OCI-LY1 (cell line): ENCODE data around the gene F7.

Source experiments
- CTCF ChIP-seq: fragments of 200-600 bp; sonication (generic), shearing (Covaris generic); IDR thresholded peaks from 2 replicates; pipeline ENCODE4 v1.5.1; 2017; ENCODE audit warnings: mild to moderate bottlenecking, antibody characterized with exemption, low read length, moderate library complexity, mixed read lengths
- EZH2 ChIP-seq: fragments of 200-600 bp; sonication (generic), shearing (Covaris generic); IDR thresholded peaks from 2 replicates; pipeline ENCODE4 v1.8.0; 2017; ENCODE audit warnings: borderline replicate concordance, mixed run types, mild to moderate bottlenecking, antibody characterized with exemption, low read length, moderate library complexity, mixed read lengths

- TF ChIP-seq CTCF (no peak), EZH2 (no peak)
Observed at GRCh38 chr13:113075711-113076110, 29.9 kb upstream of the F7 start.
